WTC11 (cell line): Measurements from ENCODE around the gene NPVF. TPM values are rescaled to one million over a fixed set of nuclear protein-coding genes. Genes with fewer than 3 reads are reported as not detected.

Experiments used
- ATAC-seq: fragments of 200-7000 bp; cut with Tn5 transposase; 2 replicates; pipeline ENCODE4 v1.10.0; 2021; ENCODE audit warnings: mild to moderate bottlenecking, moderate library complexity
- CTCF ChIA-PET: fragments of 300-600 bp; sonication (Branson Sonifier 250); formaldehyde crosslinking; loops from one replicate; lab custom pipeline; 2021; ENCODE audit warnings: antibody characterized with exemption; lab: Charles Lee
- POLR2A ChIA-PET: fragments of 350-600 bp; sonication (Branson Sonifier 250); formaldehyde crosslinking; loops from one replicate; lab custom pipeline; 2021; ENCODE audit warnings: antibody characterized with exemption; lab: Charles Lee
- DNase-seq: peaks from one replicate; pipeline ENCODE4 v3.0.0; 2021; ENCODE audit warnings: low spot score
- H3K27ac Mint-ChIP-seq: 2 replicates; pipeline ENCODE4 v1.8.0; 2021; ENCODE audit warnings: mixed read lengths
- H3K27me3 Mint-ChIP-seq: 2 replicates; pipeline ENCODE4 v1.8.0; 2021; ENCODE audit warnings: low read depth, mild to moderate bottlenecking, moderate library complexity, mixed read lengths
- H3K36me3 Mint-ChIP-seq: 2 replicates; pipeline ENCODE4 v1.8.0; 2021; ENCODE audit warnings: mixed read lengths
- H3K4me1 Mint-ChIP-seq: 2 replicates; pipeline ENCODE4 v1.8.0; 2022; ENCODE audit warnings: mixed read lengths
- H3K4me3 Mint-ChIP-seq: 2 replicates; pipeline ENCODE4 v1.8.0; 2021; ENCODE audit warnings: mild to moderate bottlenecking, moderate library complexity, mixed read lengths
- H3K9me3 Mint-ChIP-seq: 2 replicates; pipeline ENCODE4 v1.8.0; 2021; ENCODE audit warnings: mixed read lengths
- ATF3 ChIP-seq: sonication (generic); formaldehyde crosslinking; conservative IDR thresholded peaks from 2 replicates; pipeline ENCODE4 v1.8.1; 2022; ENCODE audit warnings: mild to moderate bottlenecking, missing genetic modification reagents
- CREB1 ChIP-seq: sonication (generic); formaldehyde crosslinking; IDR thresholded peaks from 2 replicates; pipeline ENCODE4 v1.8.0; 2023; ENCODE audit warnings: mild to moderate bottlenecking, missing genetic modification reagents
- E2F1 ChIP-seq: sonication (generic); formaldehyde crosslinking; IDR thresholded peaks from 2 replicates; pipeline ENCODE4 v1.8.0; 2022; ENCODE audit warnings: mild to moderate bottlenecking, missing genetic modification reagents
- E2F5 ChIP-seq: sonication (generic); formaldehyde crosslinking; IDR thresholded peaks from 2 replicates; pipeline ENCODE4 v1.8.1; 2022; ENCODE audit warnings: mild to moderate bottlenecking, moderate library complexity, missing genetic modification reagents
- EMX1 ChIP-seq: fragments of 250-450 bp; sonication (Bioruptor Pico); IDR thresholded peaks from 2 replicates; pipeline ENCODE4 v1.8.0; 2021; ENCODE audit warnings: mild to moderate bottlenecking
- ETV6 ChIP-seq: sonication (generic); formaldehyde crosslinking; IDR thresholded peaks from 2 replicates; pipeline ENCODE4 v1.8.1; 2022; ENCODE audit warnings: mild to moderate bottlenecking, missing genetic modification reagents
- FOXP4 ChIP-seq: sonication (generic); formaldehyde crosslinking; IDR thresholded peaks from 2 replicates; pipeline ENCODE4 v1.8.0; 2022; ENCODE audit warnings: mild to moderate bottlenecking, missing genetic modification reagents
- IRF1 ChIP-seq: sonication (generic); formaldehyde crosslinking; IDR thresholded peaks from 2 replicates; pipeline ENCODE4 v1.8.0; 2023; ENCODE audit warnings: missing genetic modification reagents
- MLX ChIP-seq: sonication (generic); formaldehyde crosslinking; IDR thresholded peaks from 2 replicates; pipeline ENCODE4 v1.8.1; 2023; ENCODE audit warnings: mild to moderate bottlenecking, missing genetic modification reagents, moderate library complexity
- NR1H2 ChIP-seq: sonication (generic); formaldehyde crosslinking; IDR thresholded peaks from 2 replicates; pipeline ENCODE4 v1.9.0; 2021; ENCODE audit warnings: mild to moderate bottlenecking, moderate library complexity, missing genetic modification reagents
- NR2C2 ChIP-seq: sonication (generic); formaldehyde crosslinking; IDR thresholded peaks from 2 replicates; pipeline ENCODE4 v1.8.0; 2022; ENCODE audit warnings: mild to moderate bottlenecking, missing genetic modification reagents
- PRDM15 ChIP-seq: sonication (generic); formaldehyde crosslinking; IDR thresholded peaks from 2 replicates; pipeline ENCODE4 v1.8.0; 2022; ENCODE audit warnings: missing genetic modification reagents
- TP53 ChIP-seq: sonication (generic); formaldehyde crosslinking; IDR thresholded peaks from 2 replicates; pipeline ENCODE4 v1.8.1; 2023; ENCODE audit warnings: mild to moderate bottlenecking, missing genetic modification reagents
- ZNF263 ChIP-seq: sonication (generic); formaldehyde crosslinking; IDR thresholded peaks from 2 replicates; pipeline ENCODE4 v1.8.1; 2022; ENCODE audit warnings: low read depth, mild to moderate bottlenecking, moderate library complexity, missing genetic modification reagents
- ZNF512 ChIP-seq: sonication (generic); formaldehyde crosslinking; IDR thresholded peaks from 2 replicates; pipeline ENCODE4 v1.8.1; 2022; ENCODE audit warnings: missing genetic modification reagents, borderline replicate concordance
- ZNF532 ChIP-seq: fragments of 250-450 bp; sonication (Bioruptor Pico); IDR thresholded peaks from 2 replicates; pipeline ENCODE4 v1.9.0; 2021; ENCODE audit warnings: mild to moderate bottlenecking, borderline replicate concordance
- total RNA-seq: library from RNA; stranded (reverse); gene quantifications from 3 replicates; pipeline ENCODE4 v1.2.3, GENCODE V29; 2021

Gene NPVF
- total RNA-seq, 1 experiment from 2014 or later = not detected

GRCh38 chr7:25263337-25263736 lies 35.1 kb upstream of the NPVF start:
- POLR2A ChIA-PET = no interaction called here
- DNase-seq = no peak
- no peak for ATAC-seq
- Mint-ChIP-seq H3K27me3 (no peaks in the 10 kb centered on the region; the same call in 1 of the 2 replicates), H3K9me3 (no peaks in the 10 kb centered on the region), H3K27ac (no peak overlapping the region), H3K4me3 (no peak overlapping the region), H3K4me1 (peaks cover 9% of the 10 kb centered on the region), H3K36me3 (no peaks in the 10 kb centered on the region)
- TF ChIP-seq FOXP4 (no peak), NR1H2 (CRISPR knock-in tag) (no peak), TP53 (CRISPR knock-in tag) (no peak), MLX (no peak), E2F1 (CRISPR knock-in tag) (no peak)
- CTCF ChIA-PET = no interaction called here

GRCh38 chr7:25262586-25262985 lies 34.3 kb upstream of the NPVF start:
- no peaks in the 10 kb centered on the region for H3K36me3 Mint-ChIP-seq
- ATAC-seq = no peak
- no peaks in the 10 kb centered on the region for H3K9me3 Mint-ChIP-seq
- no peak overlapping the region for H3K4me3 Mint-ChIP-seq
- peaks cover 9% of the 10 kb centered on the region for H3K4me1 Mint-ChIP-seq
- no peak for DNase-seq
- H3K27me3 Mint-ChIP-seq = no peaks in the 10 kb centered on the region; the same call in 1 of the 2 replicates
- POLR2A ChIA-PET = no interaction called here
- CTCF ChIA-PET = interaction anchor here (5.3 kb wide), 1 partner anchor 125 kb away, joined by 143 read pairs; no protein-coding TSS in a partner anchor
- H3K27ac Mint-ChIP-seq = no peak overlapping the region
- TF ChIP-seq PRDM15 (no peak), ZNF263 (CRISPR knock-in tag) (no peak), FOXP4 (no peak), ETV6 (CRISPR knock-in tag) (no peak), IRF1 (CRISPR knock-in tag) (no peak), ATF3 (CRISPR knock-in tag) (no peak), E2F5 (CRISPR knock-in tag) (no peak), ZNF512 (CRISPR knock-in tag) (no peak), EMX1 (CRISPR knock-in tag) (no peak), NR2C2 (CRISPR knock-in tag) (no peak), ZNF532 (no peak), CREB1 (no peak)
